Muscle of back (tissue), 10 donors: ENCODE data around the gene CBX5. TPM values are rescaled to one million over a fixed set of nuclear protein-coding genes. Genes with fewer than 3 reads are reported as not detected.

ENCODE experiments used
- polyA plus RNA-seq, 10 donors: library from polyadenylated mRNA; unstranded; fragments of 120-200 nt; gene quantifications; one replicate each; pipeline ENCODE4 v1.2.1, GENCODE V29; 2013; ENCODE audit not compliant: insufficient read length in 10 of 10

CBX5 gene
- polyA plus RNA-seq, 10 donors, result 59.6 to 91.8 (median 79.7) TPM

Other genes starting within 250 kb of the CBX5 start
- 1 to 10 TPM in 9 of 10 donors, under 1 TPM in 1; 0.63 to 2.7 (median 1.8) TPM for gene HOXC5, start 247.1 kb downstream of the CBX5 start, polyA plus RNA-seq
- gene HOXC4, start 226.3 kb downstream of the CBX5 start, polyA plus RNA-seq, result 10 to 100 TPM; 17.4 to 26.2 (median 20.8) TPM
- 10 to 100 TPM; 20.0 to 27.4 (median 23.0) TPM for gene SMUG1, start 91.1 kb downstream of the CBX5 start, polyA plus RNA-seq
- gene HNRNPA1, start 604 bp upstream of the CBX5 start, polyA plus RNA-seq, result 1,000 to 10,000 TPM; 1,530 to 2,702 (median 1,962) TPM
- 1 to 10 TPM; 1.3 to 5.4 (median 2.6) TPM for gene NFE2, start 20.9 kb upstream of the CBX5 start, polyA plus RNA-seq
- 100 to 1,000 TPM; 122 to 155 (median 138) TPM for gene COPZ1, start 45.0 kb upstream of the CBX5 start, polyA plus RNA-seq
- gene GPR84, start 84.4 kb upstream of the CBX5 start, polyA plus RNA-seq, result under 1 TPM in 7 of 10 donors, not detected in 3; 0.08 to 0.42 (median 0.29) TPM
- gene ZNF385A, start 104.6 kb upstream of the CBX5 start, polyA plus RNA-seq, result 10 to 100 TPM; 12.3 to 36.0 (median 17.2) TPM
- gene ITGA5, start 139.1 kb upstream of the CBX5 start, polyA plus RNA-seq, result 100 to 1,000 TPM in 8 of 10 donors, 10 to 100 TPM in 2; 89.5 to 116 (median 108) TPM
- 1 to 10 TPM in 1 of 10 donors, under 1 TPM in 3, not detected in 6; 0.24 to 1.6 (median 0.45) TPM for gene GTSF1, start 193.5 kb upstream of the CBX5 start, polyA plus RNA-seq
- gene NCKAP1L, start 217.6 kb upstream of the CBX5 start, polyA plus RNA-seq, result 1 to 10 TPM; 4.6 to 8.7 (median 5.9) TPM